ENCODE data around the gene TPRG1L.

- TF ChIP-seq CTCF (conservative IDR thresholded peaks at IDR 0.05; ENCODE audit: low read depth, low read length): no peak
- no peak for TF ChIP-seq EZH2phosphoT487 (IDR thresholded peaks at IDR 0.05; ENCODE audit: borderline replicate concordance, low read length)
- no peak for TF ChIP-seq EZH2 (IDR thresholded peaks at IDR 0.05; ENCODE audit: low read length, unreplicated experiment)
Observed at GRCh38 chr1:3578906-3579305, 45.9 kb upstream of the TPRG1L start.
